PC-3 (cell line): ENCODE measurements around the gene SH3BGR. TPM values are rescaled to one million over a fixed set of nuclear protein-coding genes. Genes with fewer than 3 reads are reported as not detected.

Experiments used
- ATAC-seq: fragments of 200-7000 bp; cut with Tn5 transposase; 2 replicates; pipeline ENCODE4 v1.9.1; 2020; ENCODE audit warnings: mild to moderate bottlenecking, moderate library complexity
- BruUV-seq: library from RNA; stranded (reverse); fragments of 400-500 nt; replicated peaks from 2 replicates; lab custom pipeline; 2021; lab: Mats Ljungman, UMichigan
- CTCF ChIA-PET: fragments of 300-600 bp; sonication (Branson Sonifier 250); formaldehyde crosslinking; loops from one replicate; lab custom pipeline; 2022; ENCODE audit warnings: antibody characterized with exemption; lab: Charles Lee
- POLR2A ChIA-PET: fragments of 300-600 bp; sonication (Branson Sonifier 250); formaldehyde crosslinking; loops from one replicate; lab custom pipeline; 2022; ENCODE audit warnings: antibody characterized with exemption; ENCODE audit not compliant: unreplicated experiment; lab: Charles Lee
- DNase-seq: peaks from one replicate; pipeline ENCODE4 v3.0.0-alpha.2; 2015
- H2AFZ ChIP-seq: fragments of 300-600 bp; sonication (generic); 2 replicates; pipeline ENCODE4 v1.6.0; 2016; ENCODE audit warnings: antibody characterized with exemption, low read length
- H3F3A ChIP-seq: fragments of 300-600 bp; sonication (generic); one replicate; pipeline ENCODE4 v1.6.0; 2017; ENCODE audit warnings: antibody characterized with exemption, low read length, control low read depth, mild to moderate bottlenecking; ENCODE audit not compliant: unreplicated experiment
- H3K27ac ChIP-seq: fragments of 300-600 bp; sonication (generic); 2 replicates; pipeline ENCODE4 v1.5.1; 2016; ENCODE audit warnings: mild to moderate bottlenecking, low read length
- H3K27me3 ChIP-seq: fragments of 300-600 bp; sonication (generic); 2 replicates; pipeline ENCODE4 v1.6.1; 2016; ENCODE audit warnings: low read length, mixed read lengths
- H3K36me3 ChIP-seq: fragments of 300-600 bp; sonication (generic); 2 replicates; pipeline ENCODE4 v1.6.1; 2016; ENCODE audit warnings: low read depth, mixed run types, low read length, mixed read lengths
- H3K4me1 ChIP-seq: fragments of 300-600 bp; sonication (generic); 2 replicates; pipeline ENCODE4 v1.5.1; 2016; ENCODE audit warnings: low read length; ENCODE audit not compliant: insufficient read depth
- H3K4me2 ChIP-seq: fragments of 300-600 bp; sonication (generic); 2 replicates; pipeline ENCODE4 v1.6.0; 2016; ENCODE audit warnings: low read length
- H3K4me3 ChIP-seq: fragments of 300-600 bp; sonication (generic); 2 replicates; pipeline ENCODE4 v1.5.1; 2016; ENCODE audit warnings: mild to moderate bottlenecking, low read length, mixed read lengths
- H3K79me2 ChIP-seq: fragments of 300-600 bp; sonication (generic); 2 replicates; pipeline ENCODE4 v1.6.1; 2017; ENCODE audit warnings: low read length, mixed read lengths
- H3K9ac ChIP-seq: fragments of 300-600 bp; sonication (generic); 2 replicates; pipeline ENCODE4 v1.6.0; 2016; ENCODE audit warnings: mild to moderate bottlenecking, low read length
- H3K9me2 ChIP-seq: fragments of 300-600 bp; sonication (generic); replicated peaks from 2 replicates; pipeline ENCODE4 v1.6.1; 2016; ENCODE audit warnings: mixed run types, low read length, mixed read lengths
- H3K9me3 ChIP-seq: fragments of 300-600 bp; sonication (generic); 2 replicates; pipeline ENCODE4 v1.6.1; 2016; ENCODE audit warnings: low read length, mixed read lengths
- H4K20me1 ChIP-seq: fragments of 300-600 bp; sonication (generic); 2 replicates; pipeline ENCODE4 v1.6.1; 2016; ENCODE audit warnings: low read length, mixed read lengths
- EZH2 ChIP-seq: fragments of 300-600 bp; sonication (generic); IDR thresholded peaks from one replicate; pipeline ENCODE4 v1.6.1; 2017; ENCODE audit warnings: antibody characterized with exemption, mild to moderate bottlenecking, low read length; ENCODE audit not compliant: unreplicated experiment
- EZH2phosphoT487 ChIP-seq: fragments of 300-600 bp; sonication (generic); IDR thresholded peaks from 2 replicates; pipeline ENCODE4 v1.6.1; 2018; ENCODE audit warnings: mild to moderate bottlenecking, antibody characterized with exemption, low read length, borderline replicate concordance
- intact Hi-C: fragments of 100-400 bp; cut with micrococcal nuclease; formaldehyde crosslinking; loops from 2 replicates; pipeline ENCODE4 v1.9.0; 2023
- total RNA-seq: library from RNA; depleted of rRNA; stranded (reverse); fragments of >200 nt; gene quantifications from 2 replicates; pipeline ENCODE4 v1.2.3, GENCODE V29; 2014
- TF ChIP-seq, protein P1 (sequence below): fragments of 300-600 bp; sonication (generic); conservative IDR thresholded peaks from 2 replicates; pipeline ENCODE4 v1.5.1; 2017; ENCODE audit warnings: antibody characterized with exemption, low read depth, mild to moderate bottlenecking, low read length

SH3BGR gene
- total RNA-seq, 1 experiment from 2014 or later: 1.3 TPM

- H3K4me2 ChIP-seq: no peak overlapping the region
- intact Hi-C loops: no loop called here
- H3K9me2 ChIP-seq: no peaks in the 10 kb centered on the region
- H4K20me1 ChIP-seq: no peaks in the 10 kb centered on the region
- ChIA-PET POLR2A (no interaction called here), CTCF (no interaction called here)
- no peak overlapping the region for H3K4me3 ChIP-seq
- no TSS peak for BruUV-seq
- no peak overlapping the region for H2AFZ ChIP-seq
- no peak for TF ChIP-seq EZH2phosphoT487
- TF ChIP-seq, protein P1, sequence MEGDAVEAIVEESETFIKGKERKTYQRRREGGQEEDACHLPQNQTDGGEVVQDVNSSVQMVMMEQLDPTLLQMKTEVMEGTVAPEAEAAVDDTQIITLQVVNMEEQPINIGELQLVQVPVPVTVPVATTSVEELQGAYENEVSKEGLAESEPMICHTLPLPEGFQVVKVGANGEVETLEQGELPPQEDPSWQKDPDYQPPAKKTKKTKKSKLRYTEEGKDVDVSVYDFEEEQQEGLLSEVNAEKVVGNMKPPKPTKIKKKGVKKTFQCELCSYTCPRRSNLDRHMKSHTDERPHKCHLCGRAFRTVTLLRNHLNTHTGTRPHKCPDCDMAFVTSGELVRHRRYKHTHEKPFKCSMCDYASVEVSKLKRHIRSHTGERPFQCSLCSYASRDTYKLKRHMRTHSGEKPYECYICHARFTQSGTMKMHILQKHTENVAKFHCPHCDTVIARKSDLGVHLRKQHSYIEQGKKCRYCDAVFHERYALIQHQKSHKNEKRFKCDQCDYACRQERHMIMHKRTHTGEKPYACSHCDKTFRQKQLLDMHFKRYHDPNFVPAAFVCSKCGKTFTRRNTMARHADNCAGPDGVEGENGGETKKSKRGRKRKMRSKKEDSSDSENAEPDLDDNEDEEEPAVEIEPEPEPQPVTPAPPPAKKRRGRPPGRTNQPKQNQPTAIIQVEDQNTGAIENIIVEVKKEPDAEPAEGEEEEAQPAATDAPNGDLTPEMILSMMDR: no peak
- TF ChIP-seq EZH2: no peak
- no peaks in the 10 kb centered on the region for H3K36me3 ChIP-seq
- no peaks in the 10 kb centered on the region for H3K4me1 ChIP-seq
- ATAC-seq (no peak), DNase-seq (no peak)
- H3K9me3 ChIP-seq: no peaks in the 10 kb centered on the region
- no peak overlapping the region for H3K27ac ChIP-seq
- no peaks in the 10 kb centered on the region for H3K79me2 ChIP-seq
- no peaks in the 10 kb centered on the region for H3F3A ChIP-seq
- H3K27me3 ChIP-seq: no peaks in the 10 kb centered on the region
- H3K9ac ChIP-seq: no peak overlapping the region
These were observed 21.0 kb downstream of the SH3BGR start for GRCh38 chr21:39472786-39473185.

- Histone ChIP-seq H3K27me3 (no peaks in the 10 kb centered on the region), H3K79me2 (no peaks in the 10 kb centered on the region), H3K4me3 (no peak overlapping the region), H3K36me3 (no peaks in the 10 kb centered on the region), H3K9me3 (no peaks in the 10 kb centered on the region), H3K9me2 (no peaks in the 10 kb centered on the region), H4K20me1 (no peaks in the 10 kb centered on the region), H3F3A (no peaks in the 10 kb centered on the region), H3K4me2 (no peak overlapping the region), H3K9ac (no peak overlapping the region), H3K4me1 (no peaks in the 10 kb centered on the region), H3K27ac (no peak overlapping the region), H2AFZ (no peak overlapping the region)
- BruUV-seq: no TSS peak
- DNase-seq (no peak), ATAC-seq (no peak)
- TF ChIP-seq, protein P1: no peak
- TF ChIP-seq EZH2 (no peak), EZH2phosphoT487 (no peak)
- intact Hi-C loops: no loop called here
- POLR2A ChIA-PET: no interaction called here
- CTCF ChIA-PET: no interaction called here
These were observed 22.8 kb downstream of the SH3BGR start for GRCh38 chr21:39474611-39475010.

GRCh38 chr21:39479164-39479813 is 27.5 kb downstream of the SH3BGR start:
- ATAC-seq (no peak), DNase-seq (no peak)
- ChIA-PET CTCF (no interaction called here), POLR2A (no interaction called here)
- no peaks in the 10 kb centered on the region for H3K9me3 ChIP-seq
- intact Hi-C loops: no loop called here
- H3K36me3 ChIP-seq: no peaks in the 10 kb centered on the region
- H3K4me2 ChIP-seq: no peak overlapping the region
- no peaks in the 10 kb centered on the region for H3K27me3 ChIP-seq
- H3K79me2 ChIP-seq: no peaks in the 10 kb centered on the region
- H2AFZ ChIP-seq: no peak overlapping the region
- no peaks in the 10 kb centered on the region for H4K20me1 ChIP-seq
- no peaks in the 10 kb centered on the region for H3F3A ChIP-seq
- H3K9ac ChIP-seq: no peak overlapping the region
- peaks cover 9% of the 10 kb centered on the region; the same call in 1 of the 2 replicates for H3K4me1 ChIP-seq
- H3K9me2 ChIP-seq: no peaks in the 10 kb centered on the region
- no peak for TF ChIP-seq EZH2
- TF ChIP-seq, protein P1: no peak
- TF ChIP-seq EZH2phosphoT487: no peak
- H3K4me3 ChIP-seq: no peak overlapping the region
- BruUV-seq: no TSS peak
- no peak overlapping the region for H3K27ac ChIP-seq
